Right lobe of liver (tissue), 6 donors: ENCODE results near the gene DSTYK. TPM values are rescaled to one million over a fixed set of nuclear protein-coding genes. Genes with fewer than 3 reads are reported as not detected.

ENCODE experiments used
- ATAC-seq, 4 donors: fragments of 200-7000 bp; cut with Tn5 transposase; one replicate each; pipeline ENCODE4 v1.9.1; 2020; ENCODE audit warnings: mild to moderate bottlenecking in 4 of 4, moderate library complexity in 4 of 4
- DNase-seq, 3 donors: peaks; one replicate each; pipeline ENCODE4 v3.0.0-alpha.2; 2020
- H3K27ac ChIP-seq, 3 donors: fragments of 200-600 bp; one replicate each; pipeline ENCODE4 v1.8.0; 2022
- H3K27me3 ChIP-seq, 2 donors: fragments of 200-600 bp; one replicate each; pipeline ENCODE4 v1.8.0; 2022
- H3K36me3 ChIP-seq, 4 donors: fragments of 200-600 bp; sonication (generic) in 1 of 4; one replicate each; pipeline versions ENCODE4 v1.5.1 to v1.8.0; 2017 to 2022; ENCODE audit warnings: control low read depth in 1 of 4
- H3K4me1 ChIP-seq, 4 donors: fragments of 200-600 bp; sonication (generic) in 1 of 4; one replicate each; pipeline versions ENCODE4 v1.5.1 to v1.8.0; 2017 to 2022; ENCODE audit warnings: control low read depth in 1 of 4
- H3K4me3 ChIP-seq, 3 donors: fragments of 200-600 bp; one replicate each; pipeline ENCODE4 v1.8.0; 2022
- H3K9me3 ChIP-seq, 4 donors: fragments of 200-600 bp; sonication (generic) in 1 of 4; one replicate each; pipeline versions ENCODE4 v1.5.1 to v1.8.0; 2017 to 2022; ENCODE audit warnings: control low read depth in 1 of 4
- POLR2A ChIP-seq: fragments of 450-650 bp; IDR thresholded peaks from one replicate; pipeline ENCODE4 v1.6.1; 2017; ENCODE audit warnings: antibody characterized with exemption, mild to moderate bottlenecking
- WGBS: methylation state at CpG from one replicate; pipeline ENCODE4 v1.1.6; 2018; ENCODE audit warnings: low coverage, low lambda C conversion rate; ENCODE audit not compliant: insufficient coverage; ENCODE audit errors: missing lambda C conversion rate; 5-methylcytosine and 5-hydroxymethylcytosine counted together
- intact Hi-C, 2 donors: fragments of 100-400 bp; cut with DNase I; formaldehyde crosslinking; loops; one replicate each; pipeline versions ENCODE4 v1.11.2 to v1.14.1; 2022
- total RNA-seq, 6 experiments: library from RNA; depleted of rRNA in 2 of 6; stranded (reverse); fragments of >200 nt in 2 of 6; fragmentation: NEBNext Ultra II Directional in 3 of 6; extraction: Animal tissue kit (Norgen Biotek cat#: 25700) in 3 of 6; gene quantifications; one replicate each; pipeline versions ENCODE4 v1.1.0 to v1.2.4, GENCODE V29; 2016 to 2023
- TF ChIP-seq, protein P1 (sequence below), 4 donors: fragments of 200-600 bp in 3 of 4; fragments of 450-650 bp in 1 of 4; IDR thresholded peaks; one replicate each; pipeline versions ENCODE4 v1.5.1 to v1.8.0; 2016 to 2022; ENCODE audit warnings: antibody characterized with exemption in 4 of 4, mild to moderate bottlenecking in 2 of 4
- donor health status: DM: no; HTN: yes; CAD: no.
- donor health status: DM: no; HTN: no; CAD: no.
- donor health status: DM: no; HTN: no; CAD: no.
- donor health status: DM: no; HTN: yes; CAD: no.
- donor health status: DM: no; HTN: yes; CAD: no.

The DSTYK gene
- total RNA-seq, 6 experiments from 2014 or later = 2.5 to 2.9 (median 2.6) TPM

DNA sequence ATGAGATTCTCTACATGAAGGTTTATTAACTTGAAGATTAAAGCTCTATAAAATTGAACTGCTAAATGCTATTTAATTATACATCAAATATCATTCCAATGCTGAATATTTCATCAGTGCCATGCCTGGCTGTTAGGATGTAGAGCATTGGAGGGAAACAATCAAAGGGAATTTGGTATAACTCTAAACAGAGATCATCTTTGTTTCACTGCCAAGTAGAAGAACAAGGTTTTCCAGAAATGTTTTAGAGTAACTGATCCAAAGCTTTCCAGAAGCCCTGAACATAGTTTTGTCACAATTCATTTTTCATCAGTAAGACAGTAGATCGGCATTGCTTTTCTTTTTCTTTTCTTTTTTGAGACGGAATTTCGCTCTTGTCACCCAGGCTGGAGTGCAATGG is 5.9 kb upstream of the DSTYK start:
- Histone ChIP-seq H3K4me1 (no peaks in the 10 kb centered on the region), H3K9me3 (no peaks in the 10 kb centered on the region), H3K27ac (no peak overlapping the region), H3K27me3 (no peaks in the 10 kb centered on the region), H3K36me3 (no peaks in the 10 kb centered on the region), H3K4me3 (no peak overlapping the region)
- intact Hi-C loops = no loop called here
- ATAC-seq (no peak), DNase-seq (no peak)
- TF ChIP-seq, protein P1, sequence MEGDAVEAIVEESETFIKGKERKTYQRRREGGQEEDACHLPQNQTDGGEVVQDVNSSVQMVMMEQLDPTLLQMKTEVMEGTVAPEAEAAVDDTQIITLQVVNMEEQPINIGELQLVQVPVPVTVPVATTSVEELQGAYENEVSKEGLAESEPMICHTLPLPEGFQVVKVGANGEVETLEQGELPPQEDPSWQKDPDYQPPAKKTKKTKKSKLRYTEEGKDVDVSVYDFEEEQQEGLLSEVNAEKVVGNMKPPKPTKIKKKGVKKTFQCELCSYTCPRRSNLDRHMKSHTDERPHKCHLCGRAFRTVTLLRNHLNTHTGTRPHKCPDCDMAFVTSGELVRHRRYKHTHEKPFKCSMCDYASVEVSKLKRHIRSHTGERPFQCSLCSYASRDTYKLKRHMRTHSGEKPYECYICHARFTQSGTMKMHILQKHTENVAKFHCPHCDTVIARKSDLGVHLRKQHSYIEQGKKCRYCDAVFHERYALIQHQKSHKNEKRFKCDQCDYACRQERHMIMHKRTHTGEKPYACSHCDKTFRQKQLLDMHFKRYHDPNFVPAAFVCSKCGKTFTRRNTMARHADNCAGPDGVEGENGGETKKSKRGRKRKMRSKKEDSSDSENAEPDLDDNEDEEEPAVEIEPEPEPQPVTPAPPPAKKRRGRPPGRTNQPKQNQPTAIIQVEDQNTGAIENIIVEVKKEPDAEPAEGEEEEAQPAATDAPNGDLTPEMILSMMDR (IDR thresholded peaks at IDR 0.05) = no peak
- TF ChIP-seq POLR2A = no peak
- WGBS = 91% methylated on average over 3 of the region's 3 CpGs

GRCh38 chr1:205216588-205216987 is 5.1 kb upstream of the DSTYK start:
- H3K27me3 ChIP-seq = no peaks in the 10 kb centered on the region
- intact Hi-C loops = no loop called here
- no peaks in the 10 kb centered on the region for H3K4me1 ChIP-seq
- ATAC-seq = no peak
- H3K27ac ChIP-seq = no peak overlapping the region
- WGBS = 47% methylated on average over 3 of the region's 4 CpGs
- H3K4me3 ChIP-seq = no peak overlapping the region
- H3K36me3 ChIP-seq = no peaks in the 10 kb centered on the region
- H3K9me3 ChIP-seq = no peaks in the 10 kb centered on the region
- no peak for DNase-seq
- TF ChIP-seq, protein P1 (IDR thresholded peaks at IDR 0.05) = no peak
- no peak for TF ChIP-seq POLR2A

- no peak for TF ChIP-seq POLR2A
- TF ChIP-seq, protein P1 (IDR thresholded peaks at IDR 0.05) = no peak
- ATAC-seq (no peak), DNase-seq (no peak)
- H3K4me1 ChIP-seq = peaks cover 0 to 8% (median 0%) of the 10 kb centered on the region in 4 donors
- WGBS = 62% methylated on average over 1 of the region's 1 CpG
- no peaks in the 10 kb centered on the region for H3K9me3 ChIP-seq
- no peaks in the 10 kb centered on the region for H3K36me3 ChIP-seq
- H3K27me3 ChIP-seq = no peaks in the 10 kb centered on the region
- intact Hi-C loops = no loop called here
- no peak overlapping the region for H3K27ac ChIP-seq
- H3K4me3 ChIP-seq = no peak overlapping the region
Observed at GRCh38 chr1:205214756-205215155, 3.3 kb upstream of the DSTYK start.

DNA sequence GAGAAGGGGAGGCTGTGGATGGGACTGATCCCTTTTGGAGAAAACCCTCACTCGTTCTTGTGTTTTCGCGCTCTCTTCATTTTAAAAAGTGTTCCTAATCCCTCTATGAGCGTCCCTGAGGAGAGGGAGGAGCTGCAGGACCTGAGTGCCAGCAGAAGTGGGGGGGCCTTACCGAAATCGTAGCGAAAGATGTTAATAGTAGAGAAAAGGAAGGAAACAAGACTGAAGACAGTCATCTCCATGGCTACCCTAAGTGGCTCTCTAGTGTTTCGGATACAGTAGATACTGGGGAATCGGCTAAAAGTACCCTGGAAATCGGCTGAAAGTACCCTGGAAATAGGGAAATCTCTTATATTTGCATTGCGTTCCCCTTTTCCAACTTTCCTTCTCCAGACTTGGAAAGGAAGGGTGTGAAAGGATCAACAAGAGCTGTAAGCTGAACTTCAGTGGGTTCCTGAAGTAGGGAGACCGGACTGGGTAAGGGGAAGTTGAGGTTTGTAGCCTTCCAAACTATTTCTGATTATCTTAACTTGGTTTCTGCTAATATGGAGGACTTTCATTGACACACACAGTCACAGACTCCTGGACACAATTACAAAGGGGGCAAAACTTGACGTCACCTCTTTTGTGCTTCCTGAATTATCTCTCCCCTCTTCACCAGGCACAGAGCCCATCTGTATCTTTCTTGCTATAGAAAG is 486 bp upstream of the DSTYK start:
- no peak for DNase-seq
- intact Hi-C loops = no loop called here
- Histone ChIP-seq H3K27me3 (no peaks in the 10 kb centered on the region), H3K27ac (peak overlapping the region; percentile 90 to 92 (median 91)), H3K4me1 (peaks cover 0 to 10% (median 0%) of the 10 kb centered on the region in 4 donors), H3K4me3 (peak overlapping the region; percentile 79 to 95 (median 94)), H3K9me3 (no peaks in the 10 kb centered on the region), H3K36me3 (no peaks in the 10 kb centered on the region)
- TF ChIP-seq, protein P1 (IDR thresholded peaks at IDR 0.05) = no peak
- TF ChIP-seq POLR2A = no peak
- WGBS = 39% methylated on average over 13 of the region's 13 CpGs
- no peak for ATAC-seq
